BJ (cell line): ENCODE measurements around the gene UBXN11. TPM values are rescaled to one million over a fixed set of nuclear protein-coding genes. Genes with fewer than 3 reads are reported as not detected.
"Not testable (repeated sequence)": the region's sequence is repeated elsewhere in the genome, so short reads cannot be mapped to it uniquely, and the experiment has no call there.

Experiments used
- CTCF ChIA-PET: fragments of 350-600 bp; formaldehyde crosslinking; extraction: SDS; loops from one replicate; lab custom pipeline; 2021; ENCODE audit warnings: antibody characterized with exemption, inconsistent platforms; lab: Yijun Ruan, JAX
- POLR2A ChIA-PET: fragments of 300-600 bp; sonication (Branson Sonifier 250); formaldehyde crosslinking; extraction: SDS; loops from one replicate; lab custom pipeline; 2021; ENCODE audit warnings: antibody characterized with exemption; lab: Charles Lee
- DNase-seq: peaks from one replicate; pipeline ENCODE4 v3.0.0-alpha.2; 2011; ENCODE audit warnings: low read depth
- H3K27me3 ChIP-seq: 2 replicates; pipeline ENCODE4 v1.6.0; 2011; ENCODE audit warnings: low read length; ENCODE audit not compliant: control insufficient read depth, insufficient read depth
- H3K36me3 ChIP-seq: 2 replicates; pipeline ENCODE4 v1.5.1; 2011; ENCODE audit warnings: low read length; ENCODE audit not compliant: control insufficient read depth, insufficient read depth
- H3K4me3 ChIP-seq: 2 replicates; pipeline ENCODE4 v1.5.1; 2011; ENCODE audit warnings: low read depth, mild to moderate bottlenecking, control low read depth, low read length
- CTCF ChIP-seq: IDR thresholded peaks from 2 replicates; pipeline ENCODE4 v1.5.1; 2011; ENCODE audit warnings: low read depth, mild to moderate bottlenecking, control low read depth, inconsistent platforms, low read length, moderate library complexity; ENCODE audit not compliant: insufficient read depth
- polyA plus RNA-seq: library from polyadenylated mRNA; depleted of rRNA; stranded (reverse); fragments of >200 nt; gene quantifications from 2 replicates; pipeline ENCODE4 v1.2.3, GENCODE V29; 2011

The UBXN11 gene
- polyA plus RNA-seq, 1 experiment = 12.9 TPM

GRCh38 chr1:26296340-26297056 lies 9.9 kb downstream of the UBXN11 start:
- Histone ChIP-seq H3K4me3 (no peak overlapping the region), H3K27me3 (no peaks in the 10 kb centered on the region), H3K36me3 (no peaks in the 10 kb centered on the region)
- DNase-seq = no peak
- ChIA-PET CTCF (interaction anchor here (1.1 to 4.9 kb wide), 2 partner anchors 11 to 24 kb away, joined by 3 to 27 read pairs; no protein-coding TSS in a partner anchor), POLR2A (no interaction called here)
- no peak for TF ChIP-seq CTCF

GRCh38 chr1:26295194-26296138 lies 11.0 kb downstream of the UBXN11 start:
- DNase-seq = no peak
- H3K36me3 ChIP-seq = no peaks in the 10 kb centered on the region
- ChIA-PET POLR2A (no interaction called here), CTCF (interaction anchor here (4.9 kb wide), 1 partner anchor 10 kb away, joined by 27 read pairs; no protein-coding TSS in a partner anchor)
- H3K27me3 ChIP-seq = no peaks in the 10 kb centered on the region
- no peak for TF ChIP-seq CTCF
- no peak overlapping the region for H3K4me3 ChIP-seq

GRCh38 chr1:26293911-26294463 lies 12.4 kb downstream of the UBXN11 start:
- Histone ChIP-seq H3K27me3 (no peaks in the 10 kb centered on the region), H3K4me3 (no peak overlapping the region), H3K36me3 (no peaks in the 10 kb centered on the region; the same call in 1 of the 2 replicates)
- DNase-seq = no peak
- no peak for TF ChIP-seq CTCF
- ChIA-PET POLR2A (no interaction called here), CTCF (interaction anchor here (1.3 kb wide), 1 partner anchor 9 kb away, joined by 5 read pairs; no protein-coding TSS in a partner anchor)

- POLR2A ChIA-PET, H3K27me3 ChIP-seq, H3K4me3 ChIP-seq, H3K36me3 ChIP-seq, DNase-seq: not testable (repeated sequence)
- CTCF ChIA-PET = interaction anchor here (0.7 kb wide), 1 partner anchor 29 kb away, joined by 3 read pairs; no protein-coding TSS in a partner anchor
These were observed 13.7 kb downstream of the UBXN11 start for GRCh38 chr1:26292735-26293134.

- Histone ChIP-seq H3K36me3 (no peaks in the 10 kb centered on the region; the same call in 1 of the 2 replicates), H3K4me3 (no peak overlapping the region), H3K27me3 (no peaks in the 10 kb centered on the region)
- TF ChIP-seq CTCF = no peak
- ChIA-PET POLR2A (no interaction called here), CTCF (no interaction called here)
- no peak for DNase-seq
These were observed 14.5 kb downstream of the UBXN11 start for GRCh38 chr1:26291939-26292338.
